GM19025 (cell line): ENCODE results near the gene RNF5.
"Not testable (repeated sequence)": the region's sequence is repeated elsewhere in the genome, so short reads cannot be mapped to it uniquely, and the experiment has no call there.

Experiments
- ATAC-seq: cut with Tn5 transposase; IDR thresholded peaks from one replicate; pipeline ENCODE4 v1.9.1; 2021; ENCODE audit warnings: mild to moderate bottlenecking, low read depth, moderate library complexity; ENCODE audit not compliant: unreplicated experiment

Gene RNF5

GRCh38 chr6:32177788-32178546, at the start of gene RNF5:
Gene RNF5 (plus strand): TSS chr6:32178405. CDS start chr6:32178512, 107 bp downstream.
- ATAC-seq, result peak; percentile 77

GRCh38 chr6:32128751-32129296, 49.4 kb upstream of the RNF5 start:
- ATAC-seq, result no peak

GRCh38 chr6:32129297-32130088, 48.7 kb upstream of the RNF5 start:
- ATAC-seq, result no peak

GRCh38 chr6:32131439-32131948, 46.7 kb upstream of the RNF5 start:
- no peak for ATAC-seq

GRCh38 chr6:32132110-32132509, 46.1 kb upstream of the RNF5 start:
- ATAC-seq, result no peak

GRCh38 chr6:32133786-32134185, 44.4 kb upstream of the RNF5 start:
- no peak for ATAC-seq

- ATAC-seq, result no peak
These were observed 40.8 kb upstream of the RNF5 start for GRCh38 chr6:32137454-32137853.

GRCh38 chr6:32139590-32139989, 38.6 kb upstream of the RNF5 start:
- no peak for ATAC-seq

GRCh38 chr6:32140420-32141046, 37.7 kb upstream of the RNF5 start:
- ATAC-seq, result no peak

GRCh38 chr6:32144238-32144637, 34.0 kb upstream of the RNF5 start:
- not testable (repeated sequence) for ATAC-seq

- ATAC-seq, result no peak
These were observed 31.9 kb upstream of the RNF5 start for GRCh38 chr6:32146287-32146686.

- ATAC-seq, result no peak
These were observed 31.5 kb upstream of the RNF5 start for GRCh38 chr6:32146687-32147086.

GRCh38 chr6:32147401-32148132, 30.6 kb upstream of the RNF5 start:
- no peak for ATAC-seq

GRCh38 chr6:32148289-32149091, 29.7 kb upstream of the RNF5 start:
- ATAC-seq, result no peak

GRCh38 chr6:32149092-32149755, 29.0 kb upstream of the RNF5 start:
- no peak for ATAC-seq

GRCh38 chr6:32149932-32150870, 28.0 kb upstream of the RNF5 start:
- ATAC-seq, result no peak

GRCh38 chr6:32151181-32151862, 26.9 kb upstream of the RNF5 start:
- no peak for ATAC-seq
